HG02763 (cell line): ENCODE measurements around the gene SFRP4.
"Not testable (repeated sequence)": the region's sequence is repeated elsewhere in the genome, so short reads cannot be mapped to it uniquely, and the experiment has no call there.

ENCODE experiments used
- ATAC-seq: cut with Tn5 transposase; IDR thresholded peaks from one replicate; pipeline ENCODE4 v1.9.1; 2021; ENCODE audit warnings: mild to moderate bottlenecking, moderate library complexity; ENCODE audit not compliant: unreplicated experiment

Gene SFRP4

GRCh38 chr7:37916673-37917660 is at the start of gene SFRP4:
Gene SFRP4, minus strand, starts transcription at chr7:37916817. Its CDS starts 280 bp downstream, at chr7:37916537.
- no peak for ATAC-seq

- ATAC-seq: no peak
Measured at GRCh38 chr7:37964196-37964595, 47.6 kb upstream of the SFRP4 start.

DNA sequence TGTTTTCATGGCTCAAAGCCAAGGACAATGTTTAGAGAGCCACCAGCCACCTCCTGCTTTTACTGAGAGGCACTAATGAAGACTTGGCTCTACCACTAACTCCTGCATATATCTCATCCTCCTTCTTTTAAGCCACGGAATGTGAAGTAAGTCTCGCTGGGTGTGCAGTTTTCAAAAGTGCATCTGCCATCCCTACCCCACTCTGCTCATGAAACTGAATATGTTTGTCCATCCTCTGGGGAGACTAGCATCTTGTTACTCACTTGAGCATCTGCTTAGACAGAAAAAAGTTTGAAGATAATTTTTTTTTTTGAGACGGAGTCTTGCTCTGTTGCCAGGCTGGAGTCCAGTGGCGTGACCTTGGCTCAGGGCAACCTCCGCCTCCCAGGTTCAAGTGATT is 44.6 kb upstream of the SFRP4 start:
- no peak for ATAC-seq

DNA sequence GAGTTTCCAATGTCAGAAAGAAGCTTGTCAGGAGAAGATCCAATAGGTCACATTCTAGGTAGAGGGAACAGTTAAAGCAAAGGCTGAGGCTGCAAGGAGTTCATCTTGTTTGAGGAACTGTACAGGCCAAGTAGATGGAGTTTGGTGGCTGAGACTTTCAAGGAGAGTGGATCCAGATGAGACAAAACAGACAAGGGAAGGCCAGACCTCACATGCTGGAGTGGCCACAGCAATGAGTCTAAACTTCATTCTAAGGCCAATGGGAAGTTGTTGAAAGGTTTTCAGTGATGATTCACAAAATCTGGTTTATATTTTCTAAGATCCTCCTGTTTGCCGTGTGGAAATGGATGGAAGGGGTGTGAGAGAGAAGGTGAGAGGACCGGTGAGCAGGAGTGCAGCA is 43.9 kb upstream of the SFRP4 start:
- no peak for ATAC-seq

DNA sequence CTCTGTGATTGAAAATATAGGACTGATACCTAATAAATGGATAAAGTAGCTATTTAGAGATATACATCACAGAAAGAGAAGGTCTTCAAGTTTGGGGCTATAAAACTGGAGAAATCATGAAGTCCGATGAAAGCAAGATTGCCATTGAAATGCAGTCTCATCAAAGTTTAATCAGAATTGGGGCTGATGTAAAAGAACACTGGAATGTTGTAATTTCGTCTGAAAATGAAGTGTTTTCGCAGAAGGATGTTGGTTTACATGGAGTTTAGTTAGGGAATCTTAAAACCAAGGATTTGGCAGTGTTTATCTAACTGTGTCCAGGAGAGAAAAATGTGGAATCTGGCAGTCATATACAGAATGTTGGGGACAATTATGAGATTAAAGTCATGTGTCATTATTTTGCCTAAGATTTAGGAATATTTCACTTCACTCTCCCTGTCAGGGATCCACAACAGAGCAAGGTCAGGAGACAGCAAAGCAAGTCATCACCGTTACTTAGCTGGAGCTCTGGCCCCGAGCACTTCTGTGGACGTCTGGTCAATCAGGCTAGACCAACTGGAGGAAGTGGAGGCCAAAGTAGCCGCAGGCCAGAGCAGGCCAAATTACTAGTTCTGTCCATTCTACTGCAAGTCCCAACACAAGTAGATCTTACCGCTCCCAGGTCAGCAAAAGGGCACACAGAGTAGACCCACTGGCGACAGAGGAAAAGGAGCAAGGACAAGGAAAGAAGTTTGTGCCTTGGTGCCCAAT is 40.8 kb upstream of the SFRP4 start:
- ATAC-seq: no peak

- ATAC-seq: no peak
Measured at GRCh38 chr7:37956791-37957190, 40.2 kb upstream of the SFRP4 start.

- ATAC-seq: not testable (repeated sequence)
Measured at GRCh38 chr7:37954217-37954616, 37.6 kb upstream of the SFRP4 start.

DNA sequence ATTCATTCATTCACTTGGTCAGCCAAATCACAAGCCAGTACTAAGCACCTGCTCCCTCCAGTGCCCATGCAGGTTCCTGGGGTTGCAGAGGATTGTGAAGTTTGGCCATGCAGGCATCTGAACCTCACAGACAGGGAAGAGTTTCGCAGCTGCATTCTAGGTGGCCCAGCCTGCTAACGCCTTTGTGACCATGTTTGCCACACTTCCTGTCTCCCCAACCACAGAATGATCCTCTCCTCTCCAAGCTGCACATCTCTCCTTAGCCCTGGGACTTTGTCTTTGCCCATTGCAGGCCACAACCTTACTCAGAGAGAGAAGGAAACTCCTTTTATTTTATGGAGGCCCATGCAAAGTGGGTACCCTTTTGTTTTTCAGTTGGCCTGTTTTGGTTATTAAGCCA is 35.6 kb upstream of the SFRP4 start:
- no peak for ATAC-seq

DNA sequence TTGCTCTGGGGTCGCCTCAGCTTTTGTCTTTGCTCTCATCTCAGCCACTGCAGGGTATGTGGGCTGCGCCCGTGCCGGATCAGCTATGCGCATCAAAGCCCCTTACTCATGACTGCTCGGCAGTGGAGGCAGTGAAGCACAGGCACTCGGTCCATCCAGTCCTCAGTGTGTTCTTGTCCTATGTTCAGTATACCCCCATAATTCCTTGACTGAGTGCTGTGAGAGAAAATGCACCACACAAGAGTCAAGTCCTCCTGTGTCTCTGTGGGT is 31.3 kb upstream of the SFRP4 start:
- ATAC-seq: no peak

GRCh38 chr7:37947138-37947940 is 30.7 kb upstream of the SFRP4 start:
- ATAC-seq: no peak

- no peak for ATAC-seq
Measured at GRCh38 chr7:37945336-37945735, 28.7 kb upstream of the SFRP4 start.

DNA sequence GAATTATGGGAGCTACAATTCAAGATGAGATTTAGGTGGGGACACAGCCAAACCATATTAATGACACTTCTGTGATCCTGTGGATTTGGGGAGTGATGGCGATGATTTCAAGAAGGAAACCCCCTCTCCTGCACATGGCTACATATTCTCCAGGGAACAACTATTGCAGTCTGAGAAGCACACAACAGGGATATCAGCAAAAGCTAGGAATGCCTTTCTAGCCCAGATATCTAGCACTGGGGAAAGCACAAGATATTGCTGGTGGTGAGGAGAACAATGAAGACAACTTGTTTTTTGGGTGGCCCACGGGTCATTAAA is 28.1 kb upstream of the SFRP4 start:
- no peak for ATAC-seq

DNA sequence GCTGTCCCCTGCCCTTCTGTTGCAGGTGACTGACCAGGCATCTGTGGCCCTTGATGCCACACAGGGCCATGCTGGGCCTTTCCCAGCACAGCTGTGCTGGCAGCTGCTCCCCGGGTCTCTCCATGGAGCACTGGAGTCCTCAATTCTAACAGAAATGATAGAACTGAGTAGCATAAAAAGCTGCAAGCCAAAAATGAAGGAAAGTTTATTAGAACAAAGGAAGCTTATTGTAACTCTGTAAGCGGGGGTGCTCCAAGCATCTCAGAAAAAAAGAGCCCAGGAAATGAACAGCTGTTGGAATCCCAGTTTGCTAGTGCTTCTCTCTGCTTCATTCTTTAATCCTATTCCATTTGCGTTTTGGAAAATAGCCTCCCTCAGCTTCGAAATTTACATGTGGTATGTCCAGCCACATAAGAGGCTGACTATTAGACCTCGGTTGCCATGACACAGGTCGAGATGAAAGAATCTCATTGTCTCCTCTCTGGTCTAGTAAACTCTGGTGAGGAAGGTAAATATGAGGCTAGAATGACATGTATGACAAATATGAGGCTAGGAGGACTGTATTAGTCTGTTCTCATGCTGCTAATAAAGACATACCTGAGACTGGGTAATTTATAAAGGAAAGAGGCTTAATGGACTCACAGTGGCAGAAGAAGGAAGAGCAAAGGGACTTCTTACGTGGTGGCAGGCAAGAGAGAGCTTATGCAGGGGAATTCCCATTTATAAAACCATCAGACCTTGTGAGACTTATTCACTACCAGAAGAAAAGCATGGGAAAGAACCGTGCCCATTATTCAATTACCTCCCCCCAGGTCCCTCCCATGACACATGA is 27.5 kb upstream of the SFRP4 start:
- no peak for ATAC-seq

DNA sequence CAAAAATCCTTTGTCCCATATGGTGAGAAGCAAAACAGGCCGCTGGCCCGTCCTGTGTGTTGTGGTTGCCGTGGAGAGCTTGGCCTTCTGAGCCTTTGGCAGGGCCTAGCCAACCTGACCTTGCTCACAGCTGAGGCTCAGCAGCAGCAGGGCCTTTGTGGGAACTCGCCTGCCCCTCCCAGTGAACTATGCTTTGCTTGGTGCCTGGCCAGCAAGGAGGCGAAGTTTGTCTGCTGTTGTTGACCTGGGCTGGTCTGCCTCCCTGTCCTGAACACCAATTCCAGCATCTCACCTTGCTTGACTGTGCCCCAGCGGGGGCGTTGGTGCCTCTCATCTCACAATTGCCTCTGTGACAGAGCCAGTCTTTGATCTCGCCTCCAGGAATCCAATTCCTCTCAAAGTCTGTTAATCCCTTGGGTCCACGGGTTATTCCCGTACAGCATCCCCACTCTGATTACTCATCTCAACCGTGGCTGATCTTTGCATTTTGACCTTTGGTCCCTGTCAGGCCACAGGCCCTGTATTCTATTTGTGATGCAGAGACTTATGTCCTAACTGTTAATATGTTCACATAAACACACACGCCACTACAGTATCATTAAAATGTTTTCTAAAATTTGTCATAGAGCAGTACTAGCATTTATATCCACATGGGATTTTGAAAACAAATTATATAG is 26.5 kb upstream of the SFRP4 start:
- no peak for ATAC-seq

- ATAC-seq: no peak
Measured at GRCh38 chr7:37933018-37933566, 16.5 kb upstream of the SFRP4 start.

- no peak for ATAC-seq
Measured at GRCh38 chr7:37932543-37932942, 15.9 kb upstream of the SFRP4 start.

DNA sequence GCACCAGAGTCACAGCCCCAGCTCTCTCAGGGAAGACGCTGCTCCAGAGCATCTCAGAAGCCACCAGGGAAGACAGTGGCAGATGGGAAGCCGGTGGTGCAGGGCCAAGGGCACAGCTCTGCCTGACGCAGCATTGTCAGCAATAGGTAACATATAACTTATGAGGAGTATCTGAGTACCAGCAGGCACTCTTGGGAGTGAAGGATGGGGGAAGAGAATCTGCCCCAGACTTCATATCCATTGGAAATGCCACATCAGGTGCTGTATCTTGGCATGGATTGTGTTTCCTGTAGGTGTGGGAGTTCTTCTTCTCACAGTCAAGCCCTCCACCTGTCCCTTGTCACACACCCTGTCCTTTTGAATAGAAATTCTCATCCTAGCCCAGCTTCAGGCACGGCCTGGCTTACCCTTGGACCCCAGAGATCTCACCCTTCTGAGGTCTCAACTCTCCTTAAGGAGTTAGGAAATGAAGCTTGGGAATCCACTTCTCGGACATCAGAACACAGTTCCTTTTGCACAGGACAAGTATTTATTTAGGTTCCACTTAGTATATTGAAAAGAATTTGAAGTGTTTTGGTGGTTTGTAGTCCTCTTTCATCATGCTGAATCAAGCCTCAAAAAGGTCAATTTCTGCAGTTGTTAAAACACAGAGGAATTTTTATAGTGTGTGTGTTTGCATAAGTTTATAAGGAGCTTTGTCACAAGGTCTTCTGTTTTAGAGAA is 13.8 kb upstream of the SFRP4 start:
- ATAC-seq: no peak

DNA sequence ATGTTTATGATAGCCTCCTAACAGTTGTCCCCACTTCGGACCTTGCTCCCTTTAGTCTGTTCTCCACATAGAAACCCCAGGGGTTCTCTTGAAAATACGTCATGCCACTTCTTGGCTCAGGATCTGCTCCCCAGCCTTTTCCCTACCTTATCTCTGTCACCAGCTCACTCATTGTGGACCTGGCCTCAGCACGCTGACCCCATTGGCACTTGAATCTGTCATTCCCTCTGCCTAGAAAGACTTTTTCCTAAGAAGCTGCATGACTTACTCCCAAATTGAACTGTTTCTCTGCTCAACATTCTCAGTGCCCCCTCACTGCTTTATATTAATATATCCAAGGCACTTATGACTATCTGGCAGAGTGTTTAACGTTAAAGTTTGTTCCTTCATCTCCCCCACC is 12.3 kb upstream of the SFRP4 start:
- ATAC-seq: no peak

DNA sequence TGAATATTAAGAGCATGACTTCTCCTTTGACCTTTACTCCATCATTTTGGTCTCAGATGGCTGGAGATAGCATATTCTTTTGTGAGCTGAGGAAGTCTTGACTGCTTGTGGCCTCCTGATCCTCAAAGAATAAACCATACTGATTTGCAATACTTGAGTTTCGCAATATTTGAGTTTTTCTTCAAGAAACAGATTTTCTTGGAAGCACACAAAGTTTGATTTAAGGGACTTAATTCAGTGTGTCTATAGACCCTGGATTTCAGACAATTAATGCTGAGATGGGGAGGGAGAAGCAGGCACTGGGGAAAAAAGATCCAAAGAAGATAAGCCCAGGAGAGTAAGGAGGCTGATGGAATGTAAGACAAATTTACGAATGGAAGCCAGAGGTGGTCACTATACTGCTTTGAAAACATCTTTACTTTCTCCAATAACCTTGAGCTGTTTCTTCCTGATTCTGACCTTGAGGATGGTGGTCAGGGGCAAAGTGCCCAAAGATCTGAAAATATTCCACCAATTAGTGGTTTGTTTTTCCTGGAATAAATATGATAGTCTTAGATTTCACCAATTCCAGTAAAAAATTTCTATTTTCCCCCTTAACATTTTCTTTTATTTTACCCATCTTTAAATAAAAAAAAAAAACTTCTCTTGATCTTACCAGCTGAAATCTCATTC is 11.3 kb upstream of the SFRP4 start:
- ATAC-seq: no peak
